GM13976 (cell line): Measurements from ENCODE around the gene LRRC1.

Experiments used
- DNase-seq: peaks from one replicate; pipeline ENCODE4 v3.0.0; 2012; ENCODE audit warnings: low spot score
- CTCF ChIP-seq: IDR thresholded peaks from 2 replicates; pipeline ENCODE4 v1.5.1; 2012; ENCODE audit warnings: borderline replicate concordance, mild to moderate bottlenecking; ENCODE audit not compliant: insufficient read depth; ENCODE audit errors: extremely low read depth, missing control alignments, control extremely low read depth
- in situ Hi-C: fragments of 300-500 bp; cut with MboI; formaldehyde crosslinking; loops from one replicate; pipeline ENCODE4 v1.12.0; 2022; ENCODE audit warnings: low sequenced_read_pairs, mixed read lengths, inconsistent platforms; ENCODE audit not compliant: unreplicated experiment

Gene LRRC1

GRCh38 chr6:53934023-53934422, 139.2 kb downstream of the LRRC1 start:
- in situ Hi-C loops: no loop called here
- no peak for DNase-seq
- TF ChIP-seq CTCF: no peak

GRCh38 chr6:53937461-53937860, 142.7 kb downstream of the LRRC1 start:
- in situ Hi-C loops: no loop called here
- DNase-seq: no peak
- no peak for TF ChIP-seq CTCF

GRCh38 chr6:53938810-53939209, 144.0 kb downstream of the LRRC1 start:
- no peak for DNase-seq
- no peak for TF ChIP-seq CTCF
- in situ Hi-C loops: no loop called here

GRCh38 chr6:53939830-53940229, 145.0 kb downstream of the LRRC1 start:
- in situ Hi-C loops: no loop called here
- DNase-seq: no peak
- TF ChIP-seq CTCF: no peak

GRCh38 chr6:53943395-53943794, 148.6 kb downstream of the LRRC1 start:
- in situ Hi-C loops: no loop called here
- no peak for TF ChIP-seq CTCF
- DNase-seq: no peak

GRCh38 chr6:53944091-53944490, 149.3 kb downstream of the LRRC1 start:
- in situ Hi-C loops: no loop called here
- no peak for TF ChIP-seq CTCF
- DNase-seq: no peak

- in situ Hi-C loops: no loop called here
- DNase-seq: no peak
- no peak for TF ChIP-seq CTCF
Observed at GRCh38 chr6:53944543-53944942, 149.7 kb downstream of the LRRC1 start.
